T-cell (primary cell): ENCODE measurements around the gene BCL11B. TPM values are rescaled to one million over a fixed set of nuclear protein-coding genes. Genes with fewer than 3 reads are reported as not detected.

Source experiments
- ATAC-seq, 4 experiments: fragments of 200-7000 bp in 3 of 4; fragments of 150-1000 bp in 1 of 4; cut with Tn5 transposase; replicated peaks in 1 of 4; 1 replicate in 3 of 4; 2 replicates in 1 of 4; pipeline ENCODE4 v1.10.0; 2021; ENCODE audit warnings: moderate library complexity in 3 of 4, mild to moderate bottlenecking in 2 of 4, moderate number of reproducible peaks in 1 of 4
- CTCF ChIA-PET, 2 donors: fragments of 300-600 bp; sonication (Branson Sonifier 250); formaldehyde crosslinking; loops; one replicate each; lab custom pipeline; 2022; ENCODE audit warnings: antibody characterized with exemption in 2 of 2; lab: Charles Lee
- POLR2A ChIA-PET, 2 donors: fragments of 300-600 bp; sonication (Branson Sonifier 250); formaldehyde crosslinking; loops; one replicate each; lab custom pipeline; 2022; ENCODE audit warnings: antibody characterized with exemption in 2 of 2; lab: Charles Lee
- DNase-seq, 35 experiments: peaks; one replicate each; pipeline versions ENCODE4 v3.0.0 to v3.0.0-alpha.2; 2013 to 2023
- H3K27ac ChIP-seq: one replicate; pipeline ENCODE4 v1.5.1; 2013; ENCODE audit warnings: low read length
- H3K27me3 ChIP-seq, 2 experiments: replicated peaks in 1 of 2; 1 replicate in 1 of 2; 2 replicates in 1 of 2; pipeline versions ENCODE4 v1.6.1 to v1.7.0; 2013; ENCODE audit warnings: low read length in 1 of 2, mixed read lengths in 1 of 2; ENCODE audit not compliant: control insufficient read depth in 2 of 2, insufficient read depth in 2 of 2; ENCODE audit errors: extremely low read depth in 1 of 2
- H3K36me3 ChIP-seq, 2 donors: 1 replicate in 1 of 2; 2 replicates in 1 of 2; pipeline versions ENCODE4 v1.6.1 to v1.7.0; 2013; ENCODE audit warnings: low read length in 1 of 2; ENCODE audit not compliant: control insufficient read depth in 2 of 2, insufficient read depth in 1 of 2; ENCODE audit errors: extremely low read depth in 1 of 2
- H3K4me1 ChIP-seq, 2 experiments: 1 replicate in 1 of 2; 2 replicates in 1 of 2; pipeline versions ENCODE4 v1.6.1 to v1.7.0; 2013; ENCODE audit warnings: low read length in 2 of 2, mixed read lengths in 1 of 2; ENCODE audit not compliant: insufficient read depth in 2 of 2, control insufficient read depth in 1 of 2; ENCODE audit errors: extremely low read depth in 1 of 2
- H3K4me3 ChIP-seq, 2 donors: 1 replicate in 1 of 2; 2 replicates in 1 of 2; pipeline versions ENCODE4 v1.5.1 to v1.7.0; 2013; ENCODE audit warnings: mild to moderate bottlenecking in 2 of 2, low read length in 1 of 2, moderate library complexity in 1 of 2; ENCODE audit not compliant: control insufficient read depth in 1 of 2; ENCODE audit errors: extremely low read depth in 1 of 2
- H3K9me3 ChIP-seq: 2 replicates; pipeline ENCODE4 v1.7.0; 2013
- H3K27ac Mint-ChIP-seq, 2 donors: one replicate each; pipeline ENCODE4 v1.8.0; 2020 to 2021; ENCODE audit warnings: mild to moderate bottlenecking in 2 of 2, mixed read lengths in 2 of 2
- H3K27me3 Mint-ChIP-seq, 2 donors: one replicate each; pipeline ENCODE4 v1.8.0; 2021 to 2022; ENCODE audit warnings: mixed read lengths in 2 of 2
- H3K36me3 Mint-ChIP-seq: one replicate; pipeline ENCODE4 v1.8.0; 2021; ENCODE audit warnings: mixed read lengths
- H3K4me1 Mint-ChIP-seq, 3 donors: one replicate each; pipeline ENCODE4 v1.8.0; 2020 to 2022; ENCODE audit warnings: mixed read lengths in 3 of 3, mild to moderate bottlenecking in 1 of 3
- H3K4me3 Mint-ChIP-seq, 3 donors: one replicate each; pipeline ENCODE4 v1.8.0; 2020 to 2022; ENCODE audit warnings: mild to moderate bottlenecking in 3 of 3, mixed read lengths in 3 of 3, moderate library complexity in 3 of 3
- H3K9me3 Mint-ChIP-seq, 3 donors: one replicate each; pipeline ENCODE4 v1.8.0; 2020 to 2022; ENCODE audit warnings: mixed read lengths in 3 of 3
- WGBS: methylation state at CpG from one replicate; pipeline ENCODE4 v1.1.5; 2013; ENCODE audit warnings: missing lambda C conversion rate; ENCODE audit not compliant: insufficient coverage; 5-methylcytosine and 5-hydroxymethylcytosine counted together
- total RNA-seq, 35 experiments: library from RNA in 6 of 35; stranded (reverse) in 6 of 35; fragments of 120-200 nt in 1 of 35; gene quantifications; one replicate each; pipeline versions ENCODE4 v1.2.1 to v1.2.4 and lab custom pipeline; 2013 to 2026

Gene BCL11B
- total RNA-seq, 5 donors from 2014 or later (not counting 1 experiment from before 2014, with no cell fraction given) = 181 to 240 (median 196) TPM

DNA sequence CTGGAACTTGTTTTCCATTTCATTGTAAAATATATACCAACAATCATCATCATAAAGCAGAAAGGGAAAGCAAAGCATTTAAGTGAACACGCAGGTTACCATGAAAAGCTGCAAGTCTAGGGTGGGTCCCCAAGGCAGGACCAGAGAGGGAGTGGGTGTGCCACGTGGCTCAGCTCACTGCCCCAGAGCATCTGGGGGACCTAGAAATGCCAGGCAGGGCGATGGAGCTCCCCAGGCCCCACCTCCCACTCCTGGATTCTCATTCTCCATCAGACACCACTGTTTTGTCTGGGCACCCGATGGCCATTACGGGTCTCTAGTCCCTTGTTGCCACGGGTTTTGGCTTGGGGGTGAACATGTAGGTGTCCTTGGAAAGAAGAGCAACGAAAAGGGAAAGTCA is 34.7 kb downstream of the BCL11B start:
- Histone ChIP-seq H3K36me3 (peaks cover 3 to 46% of the 10 kb centered on the region in 2 donors), H3K27me3 (no peaks in the 10 kb centered on the region), H3K9me3 (no peaks in the 10 kb centered on the region), H3K4me3 (peak overlapping the region in 1 of 2 donors; percentile 31), H3K4me1 (peaks cover 94 to 96% of the 10 kb centered on the region in 2 experiments), H3K27ac (peak overlapping the region; percentile 99)
- Mint-ChIP-seq H3K27ac (peak overlapping the region; percentile 98), H3K9me3 (no peaks in the 10 kb centered on the region), H3K36me3 (peaks cover 37% of the 10 kb centered on the region), H3K4me1 (peaks cover 98 to 100% (median 99%) of the 10 kb centered on the region in 3 donors), H3K27me3 (no peaks in the 10 kb centered on the region), H3K4me3 (peak overlapping the region; percentile 85 to 96 (median 88))
- ATAC-seq (no peak), DNase-seq (no peak)
- WGBS = 0% methylated on average over 2 of the region's 7 CpGs
- ChIA-PET POLR2A (interaction anchor here (0.5 to 2.8 kb wide), 15 partner anchors 15 to 1500 kb away, joined by 3 to 10 read pairs (median 4); no protein-coding TSS in a partner anchor), CTCF (interaction anchor here (0.6 to 7.2 kb wide), 8 partner anchors 10 to 49 kb away, joined by 3 to 75 read pairs (median 4); no protein-coding TSS in a partner anchor)

- 0% methylated on average over 1 of the region's 9 CpGs for WGBS
- peaks cover 37% of the 10 kb centered on the region for H3K36me3 Mint-ChIP-seq
Observed at GRCh38 chr14:99236386-99237138, 35.4 kb downstream of the BCL11B start.

DNA sequence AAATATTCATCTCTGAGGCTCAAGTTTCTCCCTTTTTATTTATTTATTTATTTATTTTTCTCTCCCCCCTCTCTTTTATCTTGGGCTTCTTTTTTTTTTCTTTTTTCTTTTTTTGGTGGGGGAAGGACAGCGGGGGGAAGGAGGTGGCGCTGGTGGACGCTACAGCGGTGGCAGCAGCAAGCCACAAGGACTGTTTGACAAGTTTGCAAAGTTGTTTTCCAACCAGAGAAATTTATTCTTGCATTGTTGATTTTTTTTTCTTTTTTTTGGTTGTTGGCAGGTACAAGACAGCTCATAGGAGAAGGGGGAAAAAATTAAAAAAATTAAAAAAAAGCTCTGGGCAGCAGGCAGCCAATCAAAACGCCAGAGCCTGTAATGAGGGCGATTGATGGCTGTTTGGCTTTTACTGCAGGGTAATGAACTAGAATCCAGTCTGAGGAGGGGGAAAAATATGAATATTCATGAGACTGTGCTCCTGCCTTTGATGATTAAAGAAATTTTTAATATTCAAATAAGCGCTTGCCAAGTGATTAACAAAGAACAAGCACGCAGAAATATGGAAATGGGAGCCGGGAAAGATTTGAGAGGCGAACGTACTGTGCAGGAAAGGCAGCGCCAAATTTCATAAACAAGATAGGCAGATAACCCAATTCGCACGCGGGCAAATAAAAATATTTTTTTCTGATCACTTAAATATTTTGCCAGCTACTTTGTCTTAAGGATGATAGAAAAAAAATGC is 36.2 kb downstream of the BCL11B start:
- Histone ChIP-seq H3K4me3 (peak overlapping the region; percentile 20 to 31), H3K9me3 (no peaks in the 10 kb centered on the region), H3K27me3 (no peaks in the 10 kb centered on the region), H3K4me1 (peaks cover 87 to 96% of the 10 kb centered on the region in 2 experiments), H3K36me3 (peaks cover 3 to 54% of the 10 kb centered on the region in 2 donors), H3K27ac (peak overlapping the region; percentile 99)
- DNase-seq (peak in 1 of 35 experiments; percentile 54), ATAC-seq (peak in 1 of 4 experiments; percentile 4)
- Mint-ChIP-seq H3K27ac (peak overlapping the region; percentile 98), H3K9me3 (no peaks in the 10 kb centered on the region), H3K4me1 (peaks cover 94 to 96% (median 95%) of the 10 kb centered on the region in 3 donors), H3K4me3 (peak overlapping the region; percentile 78 to 96 (median 85)), H3K27me3 (no peaks in the 10 kb centered on the region), H3K36me3 (peaks cover 35% of the 10 kb centered on the region)
- WGBS = 26% methylated on average over 9 of the region's 15 CpGs
- ChIA-PET CTCF (interaction anchor here (0.6 to 7.2 kb wide), 10 partner anchors 15 to 1512 kb away, joined by 3 to 75 read pairs (median 6); no protein-coding TSS in a partner anchor), POLR2A (interaction anchor here (0.6 to 2.8 kb wide), 9 partner anchors 9 to 56 kb away, joined by 3 to 10 read pairs (median 5); no protein-coding TSS in a partner anchor)

More at GRCh38 chr14:99236386-99237138, 35.4 kb downstream of the BCL11B start:
- H3K9me3 Mint-ChIP-seq = no peaks in the 10 kb centered on the region
- ChIA-PET POLR2A (interaction anchor here (0.5 to 2.8 kb wide), 19 partner anchors 8 to 1499 kb away, joined by 3 to 10 read pairs (median 4); no protein-coding TSS in a partner anchor), CTCF (interaction anchor here (0.6 to 7.2 kb wide), 12 partner anchors 9 to 1513 kb away, joined by 3 to 75 read pairs (median 4); no protein-coding TSS in a partner anchor)
- ATAC-seq (no peak), DNase-seq (no peak)
- H3K27me3 Mint-ChIP-seq = no peaks in the 10 kb centered on the region
- peak overlapping the region; percentile 78 to 96 (median 85) for H3K4me3 Mint-ChIP-seq
- H3K4me1 Mint-ChIP-seq = peaks cover 97 to 98% (median 98%) of the 10 kb centered on the region in 3 donors
- no peaks in the 10 kb centered on the region for H3K27me3 ChIP-seq
- H3K4me1 ChIP-seq = peaks cover 95 to 96% of the 10 kb centered on the region in 2 experiments
- H3K27ac ChIP-seq = peak overlapping the region; percentile 99
- peak overlapping the region; percentile 98 for H3K27ac Mint-ChIP-seq
- no peaks in the 10 kb centered on the region for H3K9me3 ChIP-seq
- peak overlapping the region in 1 of 2 donors; percentile 31 for H3K4me3 ChIP-seq
- peaks cover 3 to 48% of the 10 kb centered on the region in 2 donors for H3K36me3 ChIP-seq

DNA sequence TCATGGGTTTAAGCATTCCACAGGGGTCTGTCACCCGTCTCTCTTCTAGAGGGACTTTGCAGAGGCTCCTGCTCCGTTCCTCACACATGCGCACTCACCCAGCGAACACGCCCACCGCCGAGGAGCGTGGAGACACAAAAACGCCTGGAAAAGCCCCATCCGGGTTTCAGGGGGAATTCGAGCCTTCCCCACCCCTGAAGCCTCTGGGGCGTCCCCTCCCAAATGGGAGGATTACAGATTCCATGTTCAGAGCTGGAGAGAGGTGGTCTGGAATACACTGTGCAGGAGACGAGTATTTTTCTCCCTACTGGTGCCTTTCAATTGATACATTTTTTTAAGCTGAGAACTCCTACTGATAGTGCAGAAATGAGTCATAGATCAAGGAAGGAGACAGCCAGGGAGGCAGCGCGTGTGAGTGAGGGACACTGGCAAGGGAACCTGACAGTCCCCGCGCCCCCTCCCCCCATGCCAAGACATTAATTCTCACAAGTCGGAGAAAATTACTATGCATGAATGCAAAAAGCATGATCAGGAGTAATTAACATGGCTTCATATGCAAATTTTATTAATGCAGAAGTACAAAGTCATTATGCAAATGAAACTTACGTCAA is 36.9 kb downstream of the BCL11B start:
- peak overlapping the region; percentile 99 for H3K27ac ChIP-seq
- peak; percentile 17 to 37 (median 20) for ATAC-seq
- H3K9me3 ChIP-seq = no peaks in the 10 kb centered on the region
- ChIA-PET CTCF (interaction anchor here (0.5 to 7.2 kb wide), 10 partner anchors 14 to 774 kb away, joined by 4 to 75 read pairs (median 7); no protein-coding TSS in a partner anchor), POLR2A (interaction anchor here (0.6 to 1.8 kb wide), 6 partner anchors 12 to 49 kb away, joined by 3 to 13 read pairs (median 5); no protein-coding TSS in a partner anchor)
- H3K27ac Mint-ChIP-seq = peak overlapping the region; percentile 98
- peak overlapping the region; percentile 75 to 96 (median 85) for H3K4me3 Mint-ChIP-seq
- WGBS = 5% methylated on average over 11 of the region's 19 CpGs
- peak overlapping the region in 1 of 2 donors; percentile 31 for H3K4me3 ChIP-seq
- H3K9me3 Mint-ChIP-seq = no peaks in the 10 kb centered on the region
- H3K4me1 ChIP-seq = peaks cover 84 to 100% of the 10 kb centered on the region in 2 experiments
- peaks cover 94 to 96% (median 95%) of the 10 kb centered on the region in 3 donors for H3K4me1 Mint-ChIP-seq
- no peaks in the 10 kb centered on the region for H3K27me3 ChIP-seq
- DNase-seq = peak in 19 of 35 experiments; percentile 40 to 88 (median 58)
- peaks cover 5 to 54% of the 10 kb centered on the region in 2 donors for H3K36me3 ChIP-seq
- H3K27me3 Mint-ChIP-seq = no peaks in the 10 kb centered on the region
- H3K36me3 Mint-ChIP-seq = peaks cover 33% of the 10 kb centered on the region

DNA sequence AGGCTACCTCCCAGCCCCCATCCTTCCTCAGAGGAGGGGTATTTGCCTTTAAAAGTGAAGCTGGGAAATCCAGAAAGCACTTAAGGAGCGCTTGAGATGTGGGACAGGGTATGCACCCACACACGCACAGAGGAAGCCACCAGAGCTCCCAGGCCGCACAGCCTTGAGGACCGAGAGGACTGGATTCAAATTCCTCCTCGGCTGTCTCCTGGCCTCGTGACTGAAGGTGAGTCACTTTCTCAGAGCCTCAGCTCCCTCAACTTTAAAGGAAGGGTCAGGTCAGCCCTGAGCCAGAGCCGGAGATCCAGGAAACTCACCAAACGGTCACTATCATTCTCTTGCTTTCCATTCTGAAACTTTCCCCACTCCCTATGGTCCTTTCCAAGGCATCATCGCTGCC is 37.6 kb downstream of the BCL11B start:
- Histone ChIP-seq H3K27me3 (no peaks in the 10 kb centered on the region), H3K4me1 (peaks cover 81 to 100% of the 10 kb centered on the region in 2 experiments), H3K27ac (peak overlapping the region; percentile 99), H3K36me3 (peaks cover 7 to 54% of the 10 kb centered on the region in 2 donors), H3K4me3 (peak overlapping the region; percentile 18 to 26), H3K9me3 (no peaks in the 10 kb centered on the region)
- no peaks in the 10 kb centered on the region for H3K27me3 Mint-ChIP-seq
- ATAC-seq (no peak), DNase-seq (peak in 1 of 35 experiments; percentile 57)
- peaks cover 94 to 96% (median 95%) of the 10 kb centered on the region in 3 donors for H3K4me1 Mint-ChIP-seq
- H3K36me3 Mint-ChIP-seq = peaks cover 30% of the 10 kb centered on the region
- WGBS = 16% methylated on average over 8 of the region's 9 CpGs
- H3K4me3 Mint-ChIP-seq = peak overlapping the region; percentile 66 to 96 (median 85)
- CTCF ChIA-PET = interaction anchor here (0.5 to 7.2 kb wide), 6 partner anchors 26 to 774 kb away, joined by 4 to 75 read pairs (median 5); no protein-coding TSS in a partner anchor
- POLR2A ChIA-PET = interaction anchor here (0.6 to 1.8 kb wide), 5 partner anchors 10 to 48 kb away, joined by 3 to 13 read pairs (median 3); no protein-coding TSS in a partner anchor
- H3K9me3 Mint-ChIP-seq = no peaks in the 10 kb centered on the region
- peak overlapping the region; percentile 98 for H3K27ac Mint-ChIP-seq
